ENCODE results near the gene SPINK7.
A peak's percentile ranks its signal among the peaks of the same experiment; 100 is the strongest.
"Not testable (repeated sequence)": the region's sequence is repeated elsewhere in the genome, so short reads cannot be mapped to it uniquely, and the experiment has no call there.

SPINK7 gene

DNA sequence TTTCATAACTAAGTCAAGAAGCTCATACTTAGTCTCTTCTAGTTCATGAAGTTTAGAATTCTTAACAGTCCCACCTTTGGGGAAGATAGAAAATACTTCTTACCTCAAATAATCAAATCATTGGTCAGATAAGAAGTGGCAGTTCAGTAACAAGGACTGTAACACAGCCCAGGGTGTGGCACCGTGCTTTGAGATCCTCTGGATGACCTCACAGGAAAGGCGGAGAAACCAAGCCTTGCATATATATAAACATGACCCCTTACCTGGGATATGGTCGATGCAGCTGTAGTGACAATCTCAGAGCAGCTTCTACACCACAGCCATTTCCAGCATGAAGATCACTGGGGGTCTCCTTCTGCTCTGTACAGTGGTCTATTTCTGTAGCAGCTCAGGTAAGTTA is at the start of gene SPINK7:
Gene SPINK7, plus strand, starts transcription at position 271 of the 400 bp plus-strand sequence. Its CDS starts 61 bp downstream, at position 332.
- no peaks in the 10 kb centered on the region for H3K4me1 Mint-ChIP-seq
- H3K27me3 Mint-ChIP-seq, result peaks cover 3% of the 10 kb centered on the region
- no peak within 1 kb of the TSS for H3K4me3 Mint-ChIP-seq
- peaks cover 11% of the 10 kb centered on the region for H3K9me3 Mint-ChIP-seq
- H3K27ac Mint-ChIP-seq, result no peak within 1 kb of the TSS
- H3K36me3 Mint-ChIP-seq, result no peaks in the 10 kb centered on the region

DNA sequence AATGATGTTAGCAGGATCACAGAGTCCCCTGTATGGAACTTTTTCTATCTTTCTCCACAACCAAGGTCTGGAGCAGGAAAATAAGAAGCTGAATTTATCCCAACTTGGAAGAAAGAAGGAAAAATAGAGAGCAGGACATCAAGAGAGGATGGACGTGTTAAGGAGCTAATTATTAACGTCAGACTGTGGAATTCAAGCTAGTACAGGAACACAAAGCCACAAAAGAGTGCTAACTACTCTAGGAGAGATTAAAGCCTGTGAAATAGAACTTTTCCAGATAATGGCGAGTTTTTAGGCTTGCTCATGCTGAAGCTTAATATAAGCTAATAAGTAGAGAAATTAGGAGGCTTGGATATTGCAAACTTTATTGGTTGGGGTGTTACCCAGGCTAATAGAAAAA is 44.3 kb upstream of the SPINK7 start:
- Mint-ChIP-seq H3K4me1 (no peaks in the 10 kb centered on the region), H3K27ac (no peak overlapping the region), H3K4me3 (no peak overlapping the region), H3K36me3 (no peaks in the 10 kb centered on the region), H3K27me3 (peaks cover 5% of the 10 kb centered on the region), H3K9me3 (no peaks in the 10 kb centered on the region)

DNA sequence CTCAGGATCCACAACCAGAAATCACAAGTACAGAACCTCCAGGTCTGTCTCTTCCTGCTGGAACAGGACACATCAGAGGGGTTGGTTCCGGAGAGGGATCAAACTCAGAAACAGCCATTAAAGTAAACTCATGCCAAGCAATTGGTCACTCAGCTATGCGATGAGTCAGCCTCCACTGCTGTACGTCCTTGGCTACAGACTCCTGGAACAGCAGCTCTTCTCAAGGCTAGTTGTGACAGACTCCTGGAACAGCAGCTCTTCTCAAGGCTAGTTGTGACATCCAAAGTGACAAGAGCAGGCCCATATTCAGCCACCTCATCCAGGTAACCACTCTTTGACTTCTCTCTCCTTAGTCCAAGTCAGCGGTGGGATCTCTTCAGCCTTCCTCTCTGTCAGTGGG is 43.7 kb upstream of the SPINK7 start, which contains the start of gene SPINK13:
Gene SPINK13, plus strand, starts transcription at position 229 of the 400 bp plus-strand sequence. CDS start 1,279 bp downstream, outside the sequence.
- Mint-ChIP-seq H3K27me3 (peaks cover 5% of the 10 kb centered on the region), H3K27ac (no peak within 1 kb of the TSS), H3K36me3 (no peaks in the 10 kb centered on the region)

DNA sequence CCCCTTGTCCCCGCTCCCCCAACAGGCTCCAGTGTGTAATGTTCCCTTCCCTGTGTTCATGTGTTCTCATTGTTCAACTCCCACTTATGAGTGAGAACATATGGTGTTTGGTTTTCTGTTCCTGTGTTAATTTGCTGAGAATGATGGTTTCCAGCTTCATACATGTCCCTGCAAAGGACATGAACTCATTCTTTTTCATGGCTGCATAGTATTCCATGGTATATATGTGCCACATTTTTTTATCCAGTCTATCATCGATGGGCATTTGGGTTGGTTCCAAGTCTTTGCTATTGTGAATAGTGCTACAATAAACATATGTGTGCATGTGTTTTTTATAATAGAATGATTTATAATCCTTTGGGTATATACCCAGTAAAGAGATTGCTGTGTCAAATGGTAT is 37.1 kb upstream of the SPINK7 start:
- not testable (repeated sequence) for H3K27me3 Mint-ChIP-seq, H3K36me3 Mint-ChIP-seq, H3K27ac Mint-ChIP-seq, H3K4me3 Mint-ChIP-seq, H3K4me1 Mint-ChIP-seq
- H3K9me3 Mint-ChIP-seq, result peaks cover 10% of the 10 kb centered on the region

More for the DNA sequence above, 43.7 kb upstream of the SPINK7 start, which contains the start of gene SPINK13:
- no peaks in the 10 kb centered on the region for H3K4me1 Mint-ChIP-seq
- H3K9me3 Mint-ChIP-seq, result no peaks in the 10 kb centered on the region
- no peak within 1 kb of the TSS for H3K4me3 Mint-ChIP-seq

DNA sequence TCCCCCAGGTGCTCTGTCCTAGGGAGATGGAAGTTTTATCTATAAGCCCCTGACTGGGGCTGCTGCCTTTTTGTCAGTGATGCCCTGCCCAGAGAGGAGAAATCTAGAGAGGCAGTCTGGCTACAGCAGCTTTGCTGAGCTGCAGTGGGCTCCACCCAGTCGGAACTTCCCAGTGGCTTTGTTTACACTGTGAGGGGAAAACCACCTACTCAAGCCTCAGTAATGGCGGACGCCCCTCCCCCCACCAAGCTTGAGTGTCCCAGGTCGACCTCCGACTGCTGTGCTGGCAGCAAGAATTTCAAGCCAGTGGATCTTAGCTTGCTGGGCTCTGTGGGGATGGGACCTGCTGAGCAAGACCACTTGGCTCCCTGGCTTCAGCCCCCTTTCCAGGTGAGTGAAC is 31.3 kb upstream of the SPINK7 start:
- H3K9me3 Mint-ChIP-seq, result peaks cover 10% of the 10 kb centered on the region
- not testable (repeated sequence) for H3K36me3 Mint-ChIP-seq, H3K4me3 Mint-ChIP-seq, H3K4me1 Mint-ChIP-seq, H3K27ac Mint-ChIP-seq, H3K27me3 Mint-ChIP-seq

DNA sequence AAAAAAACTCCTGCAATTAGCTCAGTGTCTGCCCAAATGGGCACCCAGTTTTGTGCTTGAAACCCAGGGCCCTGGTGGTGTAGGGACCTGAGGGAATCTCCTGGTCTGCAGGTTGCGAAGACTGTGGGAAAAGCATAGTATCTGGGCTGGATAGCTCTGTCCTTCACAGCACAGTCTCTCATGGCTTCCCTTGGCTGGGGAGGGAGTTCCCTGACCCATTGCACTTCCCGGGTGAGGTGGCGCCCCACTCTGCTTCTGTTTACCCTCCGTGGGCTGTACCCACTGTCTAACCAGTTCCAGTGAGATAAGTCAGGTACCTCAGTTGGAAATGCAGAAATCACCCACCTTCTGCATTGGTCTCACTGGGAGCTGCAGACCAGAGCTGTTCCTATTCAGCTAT is 30.9 kb upstream of the SPINK7 start:
- H3K4me1 Mint-ChIP-seq, H3K27ac Mint-ChIP-seq, H3K36me3 Mint-ChIP-seq, H3K27me3 Mint-ChIP-seq, H3K4me3 Mint-ChIP-seq: not testable (repeated sequence)
- H3K9me3 Mint-ChIP-seq, result peaks cover 10% of the 10 kb centered on the region

DNA sequence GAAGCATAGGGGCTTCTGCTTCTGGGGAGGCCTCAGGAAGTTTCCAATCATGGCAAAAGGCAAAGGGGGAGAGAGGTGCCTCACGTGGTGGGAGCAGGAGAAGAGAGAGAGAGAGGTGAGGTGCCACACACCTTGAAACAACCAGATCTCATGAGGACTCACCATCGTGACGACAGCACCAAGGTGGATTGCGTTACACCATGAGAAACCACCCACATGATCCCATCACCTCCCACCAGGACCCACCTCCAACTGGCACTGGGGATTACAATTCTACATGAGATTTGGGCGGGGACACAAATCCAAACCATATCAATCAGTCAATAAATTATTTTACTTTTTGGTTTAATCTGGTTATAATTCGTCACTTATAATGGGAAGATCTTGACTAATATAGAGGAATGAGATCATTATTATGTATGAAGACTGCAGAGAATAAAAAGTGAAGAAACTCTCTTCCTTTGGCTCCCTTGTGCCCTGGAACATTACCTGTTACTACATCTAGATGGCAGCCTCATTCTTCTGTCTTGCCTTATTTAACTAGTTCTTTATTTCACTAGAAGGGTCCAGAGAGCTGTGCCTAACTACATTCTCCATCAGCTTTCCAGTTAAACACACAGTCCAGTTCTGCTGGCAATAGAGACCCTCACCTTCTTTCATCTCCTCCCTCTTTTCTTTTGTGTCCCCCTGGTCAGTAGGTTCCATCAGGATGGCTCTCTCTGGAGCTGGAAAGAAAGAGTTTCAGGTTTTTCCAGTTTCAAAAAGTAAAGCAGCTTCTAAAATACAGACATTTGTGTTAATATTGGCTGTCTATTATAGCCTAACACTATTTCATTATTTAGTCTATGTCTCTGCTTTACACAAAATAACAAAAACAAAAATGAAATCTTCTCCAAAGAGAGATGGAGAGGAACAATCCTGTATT is 21.7 kb upstream of the SPINK7 start:
- Mint-ChIP-seq H3K9me3 (no peaks in the 10 kb centered on the region), H3K27ac (no peak overlapping the region), H3K27me3 (no peaks in the 10 kb centered on the region), H3K4me3 (no peak overlapping the region), H3K4me1 (no peaks in the 10 kb centered on the region), H3K36me3 (no peaks in the 10 kb centered on the region)

DNA sequence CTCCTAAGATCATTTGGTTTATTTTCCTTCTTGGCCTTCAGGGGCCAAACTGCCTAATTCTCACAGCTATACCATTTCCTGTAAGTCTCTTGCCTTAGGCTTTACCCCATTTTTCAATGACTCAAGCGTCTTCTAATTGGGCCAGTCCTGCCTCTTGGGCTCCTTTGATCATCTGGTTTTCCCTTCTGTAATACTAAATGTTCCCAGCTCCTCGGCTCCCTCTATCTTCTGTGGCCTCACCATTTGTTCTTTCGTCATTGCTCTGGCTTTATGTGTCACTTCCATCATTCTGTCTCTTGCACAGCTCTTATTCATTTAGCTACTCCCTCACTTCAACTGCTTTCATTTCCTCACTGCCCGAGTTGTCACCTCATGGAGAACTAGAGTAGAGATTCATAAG is 14.5 kb upstream of the SPINK7 start:
- Mint-ChIP-seq H3K4me1 (no peaks in the 10 kb centered on the region), H3K27me3 (no peaks in the 10 kb centered on the region), H3K4me3 (no peak overlapping the region), H3K36me3 (no peaks in the 10 kb centered on the region), H3K27ac (no peak overlapping the region), H3K9me3 (no peaks in the 10 kb centered on the region)

DNA sequence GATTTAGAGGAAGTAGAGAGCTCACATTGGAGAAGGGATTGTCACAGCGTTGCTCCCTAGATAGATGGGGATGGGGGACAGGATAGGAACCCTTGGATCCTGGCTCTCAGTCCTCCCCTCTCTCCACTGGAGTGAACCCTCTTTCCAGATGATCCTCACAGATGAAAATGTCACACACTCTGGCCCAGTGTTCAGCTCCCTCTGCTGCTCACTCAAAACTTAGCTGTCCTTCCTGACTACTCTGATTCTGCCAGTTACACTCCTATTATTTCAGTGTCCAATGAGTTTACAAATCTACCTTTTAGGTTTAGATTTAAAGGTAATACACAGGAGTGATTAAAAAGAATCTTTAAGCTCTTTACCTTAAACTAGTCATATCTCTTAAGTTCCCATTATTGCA is 5.8 kb upstream of the SPINK7 start:
- Mint-ChIP-seq H3K36me3 (no peaks in the 10 kb centered on the region), H3K27me3 (peaks cover 3% of the 10 kb centered on the region), H3K4me1 (no peaks in the 10 kb centered on the region), H3K4me3 (no peak overlapping the region), H3K27ac (no peak overlapping the region), H3K9me3 (peaks cover 11% of the 10 kb centered on the region)

DNA sequence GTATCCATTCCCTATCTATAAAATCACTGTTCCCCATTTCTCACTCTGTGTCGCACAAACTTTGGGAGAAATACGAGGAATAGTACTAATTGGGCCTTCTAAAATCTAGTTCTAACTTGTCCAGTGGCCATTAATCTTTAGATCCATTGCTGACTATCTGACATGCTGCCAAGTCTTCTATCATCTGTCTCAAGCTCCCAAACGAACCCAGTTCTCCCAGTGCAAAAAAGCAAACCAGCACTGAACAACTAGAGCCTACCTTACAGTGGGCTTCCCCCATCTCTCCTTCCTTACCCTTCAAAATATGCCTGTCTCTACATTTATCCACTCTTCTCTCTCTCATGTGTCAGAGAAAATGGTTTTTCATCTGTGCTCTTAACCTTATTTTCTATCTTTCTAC is 3.2 kb upstream of the SPINK7 start:
- no peak overlapping the region for H3K27ac Mint-ChIP-seq

DNA sequence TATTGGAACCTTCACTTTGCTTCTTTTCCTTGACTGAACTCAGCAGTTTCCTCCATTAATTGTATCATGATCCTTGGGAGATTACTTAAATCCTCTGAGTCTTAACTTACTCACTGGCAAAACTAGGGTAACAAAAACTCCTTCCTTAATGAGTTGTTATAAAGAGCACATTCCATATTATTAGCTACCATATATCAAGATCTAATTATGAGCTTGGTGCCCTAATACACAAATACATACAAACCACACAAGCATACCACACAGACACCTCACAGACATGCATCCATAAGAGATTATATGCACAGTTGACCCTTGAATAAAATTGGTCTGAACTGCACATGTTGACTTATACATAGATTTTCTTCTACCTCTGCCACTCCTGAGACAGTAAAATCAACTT is 2.5 kb upstream of the SPINK7 start:
- H3K27me3 Mint-ChIP-seq, result peaks cover 3% of the 10 kb centered on the region
- H3K27ac Mint-ChIP-seq, result no peak overlapping the region
- H3K36me3 Mint-ChIP-seq, result no peaks in the 10 kb centered on the region
- no peaks in the 10 kb centered on the region for H3K4me1 Mint-ChIP-seq
- H3K9me3 Mint-ChIP-seq, result peaks cover 11% of the 10 kb centered on the region
- H3K4me3 Mint-ChIP-seq, result no peak overlapping the region

More for the DNA sequence above, 3.2 kb upstream of the SPINK7 start:
- H3K4me1 Mint-ChIP-seq, result no peaks in the 10 kb centered on the region
- no peak overlapping the region for H3K4me3 Mint-ChIP-seq
- H3K36me3 Mint-ChIP-seq, result no peaks in the 10 kb centered on the region
- H3K9me3 Mint-ChIP-seq, result peaks cover 11% of the 10 kb centered on the region
- peaks cover 3% of the 10 kb centered on the region for H3K27me3 Mint-ChIP-seq

DNA sequence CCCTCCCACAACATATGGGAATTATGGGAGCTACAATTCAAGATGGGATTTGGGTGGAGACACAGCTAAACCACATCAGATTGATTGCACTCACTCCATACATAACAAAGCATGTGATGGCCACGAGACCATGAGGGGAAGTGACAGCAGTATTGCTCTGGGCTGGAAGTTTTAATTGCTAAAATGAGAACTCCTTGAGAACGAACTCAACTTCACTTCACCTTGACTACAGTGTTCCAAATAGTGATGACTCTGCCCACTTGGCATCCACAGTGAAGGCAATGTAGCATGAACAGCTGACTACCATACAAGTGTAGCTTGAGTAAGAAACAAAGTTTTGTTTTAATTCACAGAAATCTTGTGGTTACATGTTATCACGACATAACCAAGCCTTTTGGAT is 739 bp upstream of the SPINK7 start:
- Mint-ChIP-seq H3K27ac (no peak overlapping the region), H3K27me3 (peaks cover 3% of the 10 kb centered on the region), H3K36me3 (no peaks in the 10 kb centered on the region), H3K9me3 (peaks cover 11% of the 10 kb centered on the region), H3K4me3 (no peak overlapping the region), H3K4me1 (no peaks in the 10 kb centered on the region)

DNA sequence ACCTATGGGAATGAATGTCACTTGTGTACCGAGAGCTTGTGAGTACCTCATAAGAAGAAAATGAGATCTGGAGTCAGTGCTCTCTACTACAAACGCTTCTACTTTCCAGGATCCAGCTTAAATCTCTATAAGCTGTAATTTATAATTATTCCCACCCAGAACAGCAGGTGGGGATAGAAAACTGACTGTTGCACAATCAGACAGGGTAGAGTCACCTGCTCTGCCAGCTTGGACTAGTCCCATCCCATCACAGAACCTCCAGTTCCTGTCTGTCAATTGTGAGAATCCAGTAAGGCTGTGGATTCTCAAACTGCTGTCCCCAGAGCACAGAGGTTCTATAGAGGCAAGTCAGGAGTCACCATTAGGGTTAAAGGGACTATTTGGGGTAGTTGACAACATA is 2.0 kb downstream of the SPINK7 start:
- peaks cover 6% of the 10 kb centered on the region for H3K9me3 Mint-ChIP-seq
- no peak overlapping the region for H3K4me3 Mint-ChIP-seq
- H3K27me3 Mint-ChIP-seq, result no peaks in the 10 kb centered on the region
- H3K27ac Mint-ChIP-seq, result no peak overlapping the region
- no peaks in the 10 kb centered on the region for H3K36me3 Mint-ChIP-seq
- H3K4me1 Mint-ChIP-seq, result no peaks in the 10 kb centered on the region

DNA sequence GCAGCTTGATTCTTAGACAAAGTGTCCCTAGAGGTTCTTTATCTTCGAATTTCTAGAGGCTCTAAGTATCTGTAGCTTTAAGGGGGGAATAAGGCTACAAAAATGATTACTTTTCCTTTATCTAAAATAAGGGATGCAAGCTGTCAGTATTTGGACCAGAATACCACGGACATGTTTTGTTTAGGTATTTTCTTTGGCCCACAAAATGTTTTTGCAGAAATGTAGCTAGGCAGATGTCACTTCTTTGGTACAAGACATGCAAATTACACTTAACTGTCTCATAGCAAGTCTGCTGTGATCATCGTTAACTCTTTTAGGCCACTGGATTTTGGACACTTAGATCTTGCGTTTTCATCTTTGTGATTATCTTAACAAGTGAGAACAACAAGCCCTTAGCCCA is 2.5 kb downstream of the SPINK7 start:
- Mint-ChIP-seq H3K27ac (no peak overlapping the region), H3K9me3 (peaks cover under 1% of the 10 kb centered on the region), H3K27me3 (no peaks in the 10 kb centered on the region), H3K4me1 (peaks cover 2% of the 10 kb centered on the region), H3K36me3 (no peaks in the 10 kb centered on the region), H3K4me3 (no peak overlapping the region)

DNA sequence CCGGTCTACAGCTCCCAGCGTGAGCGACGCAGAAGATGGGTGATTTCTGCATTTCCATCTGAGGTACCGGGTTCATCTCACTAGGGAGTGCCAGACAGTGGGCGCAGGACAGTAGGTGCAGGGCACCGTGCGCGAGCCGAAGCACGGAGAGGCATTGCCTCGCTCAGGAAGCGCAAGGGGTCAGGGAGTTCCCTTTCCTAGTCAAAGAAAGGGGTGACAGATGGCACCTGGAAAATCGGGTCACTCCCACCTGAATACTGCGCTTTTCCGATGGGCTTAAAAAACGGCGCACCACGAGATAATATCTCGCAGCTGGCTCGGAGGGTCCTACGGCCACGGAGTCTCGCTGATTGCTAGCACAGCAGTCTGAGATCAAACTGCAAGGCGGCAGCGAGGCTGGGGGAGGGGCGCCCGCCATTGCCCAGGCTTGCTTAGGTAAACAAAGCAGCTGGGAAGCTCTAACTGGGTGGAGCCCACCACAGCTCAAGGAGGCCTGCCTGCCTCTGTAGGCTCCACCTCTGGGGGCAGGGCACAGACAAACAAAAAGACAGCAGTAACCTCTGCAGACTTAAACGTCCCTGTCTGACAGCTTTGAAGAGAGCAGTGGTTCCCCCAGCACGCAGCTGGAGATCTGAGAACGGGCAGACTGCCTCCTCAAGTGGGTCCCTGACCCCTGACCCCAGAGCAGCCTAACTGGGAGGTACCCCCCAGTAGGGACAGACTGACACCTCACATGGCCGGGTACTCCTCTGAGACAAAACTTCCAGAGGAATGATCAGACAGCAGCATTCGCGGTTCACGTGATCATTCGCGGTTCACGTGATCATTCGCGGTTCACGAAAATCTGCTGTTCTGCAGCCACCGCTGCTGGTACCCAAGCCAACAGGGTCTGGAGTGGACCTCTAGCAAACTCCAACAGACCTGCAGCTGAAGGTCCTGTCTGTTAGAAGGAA is 8.1 kb downstream of the SPINK7 start:
- peak overlapping the region; percentile 84 for H3K4me3 Mint-ChIP-seq
- not testable (repeated sequence) for H3K27me3 Mint-ChIP-seq, H3K27ac Mint-ChIP-seq, H3K9me3 Mint-ChIP-seq, H3K36me3 Mint-ChIP-seq, H3K4me1 Mint-ChIP-seq

All from activated naive CD4-positive, alpha-beta T cell treated with anti-CD3 and anti-CD28 coated beads, Interleukin-2, amount 50 U/mL, for 24 hours (primary cell).